Endothelial cell (in vitro differentiated cells): ENCODE data around the gene GLYR1. TPM values are rescaled to one million over a fixed set of nuclear protein-coding genes. Genes with fewer than 3 reads are reported as not detected.

ENCODE experiments used
- DNase-seq: peaks from one replicate; pipeline ENCODE4 v3.0.0; 2021; ENCODE audit warnings: low spot score
- H3K27ac Mint-ChIP-seq: one replicate; pipeline ENCODE4 v1.8.0; 2021; ENCODE audit warnings: mixed read lengths, inconsistent platforms; ENCODE audit not compliant: unreplicated experiment
- H3K27me3 Mint-ChIP-seq: one replicate; pipeline ENCODE4 v1.8.0; 2021; ENCODE audit warnings: mild to moderate bottlenecking, moderate library complexity, mixed read lengths, inconsistent platforms; ENCODE audit not compliant: unreplicated experiment
- H3K36me3 Mint-ChIP-seq: one replicate; pipeline ENCODE4 v1.8.0; 2021; ENCODE audit warnings: mild to moderate bottlenecking, low read depth, mixed read lengths, inconsistent platforms; ENCODE audit not compliant: unreplicated experiment
- H3K4me1 Mint-ChIP-seq: one replicate; pipeline ENCODE4 v1.8.0; 2021; ENCODE audit warnings: mild to moderate bottlenecking, mixed read lengths, inconsistent platforms; ENCODE audit not compliant: unreplicated experiment
- H3K4me3 Mint-ChIP-seq: one replicate; pipeline ENCODE4 v1.8.0; 2021; ENCODE audit warnings: mild to moderate bottlenecking, mixed read lengths, inconsistent platforms; ENCODE audit not compliant: unreplicated experiment
- H3K9me3 Mint-ChIP-seq: one replicate; pipeline ENCODE4 v1.8.0; 2021; ENCODE audit warnings: mixed read lengths, inconsistent platforms; ENCODE audit not compliant: unreplicated experiment
- total RNA-seq: library from RNA; stranded (reverse); fragmentation: NEBNext Ultra II Directional; extraction: Animal tissue kit (Norgen Biotek cat#: 25700); gene quantifications from one replicate; pipeline ENCODE4 v1.2.1, GENCODE V29; 2021; ENCODE audit not compliant: unreplicated experiment
- TF ChIP-seq, protein P1 (sequence below): fragments of 200-600 bp; sonication (generic); IDR thresholded peaks from one replicate; pipeline ENCODE4 v1.5.0; 2021; ENCODE audit warnings: antibody characterized with exemption; ENCODE audit not compliant: unreplicated experiment

Gene GLYR1
- total RNA-seq, 1 donor from 2014 or later: 111 TPM

DNA sequence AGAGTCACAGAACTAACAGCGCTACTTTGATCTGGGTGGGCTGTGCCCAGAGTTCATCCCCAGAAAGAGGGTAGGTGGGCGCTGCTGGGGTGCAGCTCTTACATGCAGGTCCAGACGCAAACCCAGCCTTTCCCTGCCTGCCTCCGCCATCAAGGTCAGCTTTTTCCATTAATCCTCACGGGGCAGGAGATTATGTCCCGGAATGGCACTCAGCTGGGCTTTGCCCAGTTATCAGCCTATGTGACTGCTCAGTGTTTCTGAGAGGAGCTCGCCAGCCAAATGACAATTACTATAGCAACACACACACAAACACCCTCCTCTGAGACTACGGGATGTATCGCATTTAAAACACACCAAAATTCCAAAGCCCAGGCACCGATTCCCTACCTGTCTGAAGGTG is 20.1 kb downstream of the GLYR1 start:
- H3K36me3 Mint-ChIP-seq: peaks cover 41% of the 10 kb centered on the region
- no peaks in the 10 kb centered on the region for H3K4me1 Mint-ChIP-seq
- H3K9me3 Mint-ChIP-seq: no peaks in the 10 kb centered on the region
- H3K27me3 Mint-ChIP-seq: peaks cover 4% of the 10 kb centered on the region
- no peak overlapping the region for H3K27ac Mint-ChIP-seq
- DNase-seq: no peak
- H3K4me3 Mint-ChIP-seq: no peak overlapping the region
- TF ChIP-seq, protein P1, sequence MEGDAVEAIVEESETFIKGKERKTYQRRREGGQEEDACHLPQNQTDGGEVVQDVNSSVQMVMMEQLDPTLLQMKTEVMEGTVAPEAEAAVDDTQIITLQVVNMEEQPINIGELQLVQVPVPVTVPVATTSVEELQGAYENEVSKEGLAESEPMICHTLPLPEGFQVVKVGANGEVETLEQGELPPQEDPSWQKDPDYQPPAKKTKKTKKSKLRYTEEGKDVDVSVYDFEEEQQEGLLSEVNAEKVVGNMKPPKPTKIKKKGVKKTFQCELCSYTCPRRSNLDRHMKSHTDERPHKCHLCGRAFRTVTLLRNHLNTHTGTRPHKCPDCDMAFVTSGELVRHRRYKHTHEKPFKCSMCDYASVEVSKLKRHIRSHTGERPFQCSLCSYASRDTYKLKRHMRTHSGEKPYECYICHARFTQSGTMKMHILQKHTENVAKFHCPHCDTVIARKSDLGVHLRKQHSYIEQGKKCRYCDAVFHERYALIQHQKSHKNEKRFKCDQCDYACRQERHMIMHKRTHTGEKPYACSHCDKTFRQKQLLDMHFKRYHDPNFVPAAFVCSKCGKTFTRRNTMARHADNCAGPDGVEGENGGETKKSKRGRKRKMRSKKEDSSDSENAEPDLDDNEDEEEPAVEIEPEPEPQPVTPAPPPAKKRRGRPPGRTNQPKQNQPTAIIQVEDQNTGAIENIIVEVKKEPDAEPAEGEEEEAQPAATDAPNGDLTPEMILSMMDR: no peak

DNA sequence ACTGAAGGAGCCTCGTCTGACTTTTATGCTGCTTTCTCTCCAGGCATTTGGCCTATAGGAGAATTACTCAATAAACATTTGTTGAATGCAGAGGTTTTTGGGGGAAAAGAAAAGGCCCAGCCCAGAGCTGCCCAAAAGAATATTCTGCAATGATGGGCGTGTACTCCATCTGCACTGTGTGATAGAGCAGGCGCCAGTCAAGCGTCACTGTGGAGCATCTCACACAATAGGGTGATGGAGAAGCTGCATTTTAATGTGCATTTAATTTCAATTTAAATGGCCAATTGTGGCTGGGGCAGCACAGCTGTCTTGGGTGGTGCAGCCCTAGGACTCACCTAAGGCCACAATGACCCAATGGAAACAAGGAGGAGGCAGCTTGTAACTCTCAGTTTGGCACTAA is 20.6 kb downstream of the GLYR1 start:
- H3K4me1 Mint-ChIP-seq: no peaks in the 10 kb centered on the region
- H3K9me3 Mint-ChIP-seq: no peaks in the 10 kb centered on the region
- H3K4me3 Mint-ChIP-seq: no peak overlapping the region
- no peak for DNase-seq
- TF ChIP-seq, protein P1: no peak
- H3K27me3 Mint-ChIP-seq: peaks cover 4% of the 10 kb centered on the region
- no peak overlapping the region for H3K27ac Mint-ChIP-seq
- peaks cover 42% of the 10 kb centered on the region for H3K36me3 Mint-ChIP-seq

DNA sequence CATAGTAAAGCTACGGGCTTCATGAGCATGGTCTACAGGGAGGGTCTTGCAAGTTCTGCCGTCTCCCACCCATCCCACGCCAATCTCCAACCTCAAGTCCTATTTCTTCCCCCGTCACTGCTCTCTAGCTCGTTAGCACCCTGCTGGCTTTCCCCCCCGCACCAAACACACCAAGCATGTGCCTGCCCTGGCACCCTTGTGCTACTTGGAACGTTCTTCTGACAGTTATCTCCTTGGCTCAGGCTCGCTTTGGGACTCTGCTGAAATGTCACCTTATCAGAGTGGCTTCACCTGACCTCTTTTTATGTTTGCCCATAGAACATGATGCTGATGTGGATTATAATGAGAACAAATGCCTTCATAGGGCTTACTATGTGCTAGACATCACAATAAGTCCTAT is 21.9 kb downstream of the GLYR1 start:
- Mint-ChIP-seq H3K4me3 (no peak overlapping the region), H3K36me3 (peaks cover 35% of the 10 kb centered on the region), H3K9me3 (no peaks in the 10 kb centered on the region), H3K27me3 (peaks cover 1% of the 10 kb centered on the region), H3K4me1 (no peaks in the 10 kb centered on the region), H3K27ac (no peak overlapping the region)
- TF ChIP-seq, protein P1: no peak
- DNase-seq: no peak

DNA sequence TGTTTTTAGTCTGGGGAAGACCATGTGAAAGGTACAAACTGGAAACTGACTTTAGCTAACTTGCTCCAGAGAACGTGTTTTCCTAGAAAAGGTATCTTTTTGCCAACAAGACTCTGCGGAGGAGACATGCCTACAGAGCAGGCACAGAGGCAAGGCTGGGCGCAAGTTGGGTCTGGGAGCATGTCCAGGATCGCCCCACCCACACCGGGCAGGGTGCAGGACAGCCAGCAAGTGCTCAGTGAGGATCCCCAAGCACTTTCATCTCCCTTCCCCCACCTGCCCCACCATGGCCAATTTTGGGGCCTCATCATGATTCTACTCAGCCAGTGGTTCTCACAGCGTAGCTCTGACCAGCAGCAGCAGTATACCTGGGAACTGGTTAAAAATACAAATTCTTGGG is 26.4 kb downstream of the GLYR1 start:
- no peaks in the 10 kb centered on the region for H3K4me1 Mint-ChIP-seq
- H3K9me3 Mint-ChIP-seq: no peaks in the 10 kb centered on the region
- H3K27me3 Mint-ChIP-seq: peaks cover 3% of the 10 kb centered on the region
- H3K27ac Mint-ChIP-seq: no peak overlapping the region
- TF ChIP-seq, protein P1: no peak
- no peak overlapping the region for H3K4me3 Mint-ChIP-seq
- no peak for DNase-seq
- peaks cover 45% of the 10 kb centered on the region for H3K36me3 Mint-ChIP-seq

- Mint-ChIP-seq H3K4me1 (peaks cover 3% of the 10 kb centered on the region), H3K36me3 (peaks cover 37% of the 10 kb centered on the region), H3K9me3 (no peaks in the 10 kb centered on the region), H3K27ac (no peak overlapping the region), H3K4me3 (no peak overlapping the region), H3K27me3 (peaks cover 3% of the 10 kb centered on the region)
- no peak for DNase-seq
- TF ChIP-seq, protein P1: no peak
These were observed 32.4 kb downstream of the GLYR1 start for GRCh38 chr16:4814542-4815173.
